HG03432 (cell line): ENCODE data around the gene FBN1.

Source experiments
- ATAC-seq: cut with Tn5 transposase; IDR thresholded peaks from one replicate; pipeline ENCODE4 v1.9.1; 2021; ENCODE audit warnings: mild to moderate bottlenecking, moderate library complexity; ENCODE audit not compliant: unreplicated experiment

FBN1 gene

DNA sequence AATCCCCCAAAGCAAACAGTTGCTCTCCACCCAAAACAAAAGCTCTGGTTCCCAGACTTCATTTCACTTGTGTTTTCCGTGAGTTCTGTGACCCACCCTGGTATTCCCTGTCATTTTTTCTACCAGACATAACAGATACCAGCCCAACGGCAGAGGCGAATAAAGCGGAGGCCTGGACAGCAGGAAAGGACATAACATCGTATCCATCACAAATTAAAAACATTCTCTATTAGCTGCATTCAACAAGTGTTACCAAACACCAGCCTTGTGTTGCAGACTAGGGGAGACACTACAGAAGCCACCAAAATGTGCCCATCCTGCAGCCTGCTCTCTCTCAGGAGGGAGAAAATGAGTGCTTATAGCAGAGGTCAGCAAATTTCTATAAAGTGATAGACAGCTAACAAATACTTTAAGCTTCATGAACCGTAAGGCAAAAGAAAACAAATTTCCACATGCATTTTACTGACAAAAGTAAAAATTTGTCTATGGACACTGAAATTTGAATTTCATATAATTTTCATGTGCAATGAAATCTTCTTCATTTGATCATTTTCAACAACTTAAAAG is 7.1 kb upstream of the FBN1 start:
- ATAC-seq, result no peak

DNA sequence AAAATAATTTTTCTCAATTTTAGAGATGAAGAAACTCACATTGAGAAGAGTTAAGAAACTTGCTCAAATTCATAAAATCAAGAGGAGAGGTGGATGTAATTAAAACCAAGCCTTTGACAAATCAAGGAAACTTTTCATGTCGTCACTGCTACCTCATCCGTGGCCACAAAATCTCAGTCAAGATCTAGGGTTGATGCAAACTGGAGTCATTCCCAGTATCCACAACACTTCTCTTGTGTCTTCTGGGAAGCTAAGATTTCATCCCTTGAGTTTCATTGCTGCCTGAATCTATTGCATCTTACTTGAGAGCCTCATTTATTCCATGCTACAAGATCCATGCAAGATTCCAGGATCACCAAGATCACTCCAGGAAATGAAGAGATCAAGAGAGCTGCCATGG is 5.4 kb upstream of the FBN1 start:
- ATAC-seq, result no peak

DNA sequence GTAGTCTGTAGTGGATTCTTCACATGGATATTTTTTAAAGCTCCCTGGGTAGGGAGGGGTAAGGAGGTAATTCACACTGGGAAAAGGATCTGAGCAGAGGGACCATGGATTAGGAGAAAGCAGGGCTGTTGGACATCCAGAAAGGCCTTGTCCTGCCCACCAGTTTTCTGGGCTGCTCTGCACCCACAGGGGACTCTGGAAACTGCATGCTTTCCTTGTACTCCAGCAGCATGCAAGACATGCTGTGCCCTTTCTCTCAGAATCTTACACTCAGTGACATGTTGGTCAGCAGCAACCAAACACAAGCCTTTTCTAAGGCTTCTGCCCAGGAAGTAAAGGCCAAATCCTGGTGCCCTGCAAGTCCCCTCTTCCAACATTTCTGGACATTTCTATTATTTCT is 2.5 kb upstream of the FBN1 start:
- no peak for ATAC-seq

DNA sequence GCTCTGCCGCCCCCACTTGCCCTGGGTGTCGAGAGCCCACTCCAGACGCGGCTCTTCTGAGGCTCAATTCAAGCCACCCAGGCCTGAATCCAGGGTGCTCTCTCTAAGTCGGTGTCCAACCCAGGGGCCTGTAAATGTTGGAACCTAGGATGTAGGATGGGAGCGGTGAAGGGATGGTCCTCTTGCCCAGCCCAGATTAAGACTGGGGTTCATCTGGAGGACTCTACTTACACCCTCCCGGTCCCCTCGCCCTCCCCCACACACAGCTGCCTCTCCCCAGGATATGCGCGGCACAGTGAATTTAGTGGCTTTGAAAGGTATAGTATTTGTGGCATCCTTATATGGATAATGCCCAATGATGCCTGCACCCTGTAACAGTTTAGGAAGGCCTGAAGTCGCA is 822 bp upstream of the FBN1 start:
- no peak for ATAC-seq

DNA sequence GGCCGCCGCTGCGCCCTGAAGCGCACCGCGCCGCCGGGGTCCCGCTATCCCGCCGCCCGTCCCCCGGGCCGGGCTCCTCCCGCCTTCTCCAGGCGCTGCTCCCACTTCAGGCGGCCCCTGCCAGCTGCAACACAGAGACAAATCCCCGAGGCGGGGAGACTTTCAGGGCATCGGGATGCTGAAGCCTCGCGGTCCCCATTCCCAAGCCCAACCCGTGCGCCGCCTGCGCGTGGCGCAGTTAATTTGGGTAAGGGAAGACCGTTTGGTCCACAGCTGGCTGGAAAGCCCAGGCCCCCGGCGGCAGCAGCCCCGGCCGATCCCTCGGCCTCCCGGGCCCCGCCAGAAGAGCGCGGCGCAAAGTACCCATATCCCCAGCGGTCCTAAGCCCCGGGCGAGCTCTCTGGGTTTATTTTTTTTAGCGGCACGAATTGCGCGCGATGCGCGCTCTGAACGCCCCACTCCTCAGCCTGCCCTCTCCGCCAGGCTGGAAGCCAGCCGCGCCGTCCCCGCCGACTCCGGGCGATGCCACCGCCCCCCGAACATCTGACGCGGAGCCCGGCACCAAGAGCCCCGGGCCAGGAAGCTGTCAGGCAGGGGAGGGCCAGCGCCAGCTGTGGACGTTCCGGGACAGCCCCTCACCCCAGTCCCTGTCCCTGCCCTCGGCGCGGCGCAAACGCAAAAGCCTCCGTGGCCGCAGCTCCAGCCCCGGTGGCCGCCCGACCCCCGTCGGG is 517 bp downstream of the FBN1 start:
- ATAC-seq, result peak; percentile 52

DNA sequence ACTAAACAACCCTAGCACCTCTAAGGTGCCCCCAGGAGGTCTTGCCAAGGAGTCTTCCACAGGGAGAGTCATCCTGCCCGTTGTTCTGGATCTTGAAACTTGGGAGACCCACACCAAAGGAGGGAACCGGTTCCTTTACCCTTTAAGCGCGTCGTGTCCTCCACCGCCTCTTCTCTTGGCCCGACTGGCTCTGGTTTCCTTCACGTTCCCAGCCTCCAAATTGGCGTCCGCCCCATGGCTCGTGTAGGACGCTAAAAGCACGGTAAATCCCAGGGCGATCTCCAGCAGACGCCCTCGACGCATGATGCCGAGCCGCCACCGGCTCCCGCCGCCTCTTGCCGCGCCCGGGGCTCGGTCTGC is 1.1 kb downstream of the FBN1 start:
- no peak for ATAC-seq

DNA sequence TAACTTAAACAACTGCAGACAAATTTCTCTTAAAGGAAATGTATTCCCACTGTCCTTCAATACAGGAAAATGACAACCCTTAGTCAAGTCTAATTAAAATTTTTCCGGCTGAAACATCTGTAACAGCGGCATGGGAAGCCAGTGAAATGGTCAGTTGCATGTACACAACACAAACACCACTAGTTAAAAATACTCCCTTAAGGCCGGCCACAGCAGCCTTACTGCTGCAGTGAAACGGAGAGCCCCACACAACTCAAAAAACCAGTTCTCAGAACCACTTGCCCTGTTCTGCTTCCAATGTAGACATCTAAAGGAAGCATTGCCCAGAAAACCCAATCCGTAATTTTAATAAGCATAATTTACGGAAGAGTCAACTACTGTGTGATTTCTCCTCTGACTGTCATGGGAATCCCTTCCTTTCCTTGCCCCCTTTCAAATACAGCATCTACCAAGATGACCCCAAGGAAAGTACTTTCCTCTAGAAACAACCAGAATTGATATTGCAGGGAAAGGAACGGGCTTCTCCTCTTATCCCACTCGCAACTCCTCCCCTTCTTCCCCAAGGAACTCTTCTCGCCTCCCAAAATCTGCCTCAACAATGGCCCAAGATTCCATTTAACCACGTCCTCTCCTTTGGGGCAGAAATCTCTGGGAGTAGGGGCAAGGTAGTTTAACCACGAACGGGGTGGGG is 1.6 kb downstream of the FBN1 start:
- ATAC-seq, result no peak

DNA sequence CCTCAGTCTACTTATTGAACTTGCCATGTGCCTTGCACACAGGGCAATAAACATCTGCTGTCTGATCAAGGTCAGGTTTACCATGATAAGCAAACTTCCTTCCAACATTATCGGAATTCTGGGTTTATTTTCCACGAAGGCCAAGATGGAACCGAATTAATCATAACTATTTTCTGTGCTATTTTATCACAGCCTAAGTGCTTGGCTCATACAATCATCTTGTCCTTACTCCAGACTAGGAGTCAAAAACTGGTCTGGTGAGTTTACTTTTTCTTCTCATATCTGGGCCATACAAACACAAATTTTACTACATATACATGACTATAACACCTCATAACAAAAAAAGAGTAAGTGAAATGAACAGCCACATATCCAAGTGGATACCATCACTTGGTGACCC is 2.3 kb downstream of the FBN1 start:
- ATAC-seq, result no peak

DNA sequence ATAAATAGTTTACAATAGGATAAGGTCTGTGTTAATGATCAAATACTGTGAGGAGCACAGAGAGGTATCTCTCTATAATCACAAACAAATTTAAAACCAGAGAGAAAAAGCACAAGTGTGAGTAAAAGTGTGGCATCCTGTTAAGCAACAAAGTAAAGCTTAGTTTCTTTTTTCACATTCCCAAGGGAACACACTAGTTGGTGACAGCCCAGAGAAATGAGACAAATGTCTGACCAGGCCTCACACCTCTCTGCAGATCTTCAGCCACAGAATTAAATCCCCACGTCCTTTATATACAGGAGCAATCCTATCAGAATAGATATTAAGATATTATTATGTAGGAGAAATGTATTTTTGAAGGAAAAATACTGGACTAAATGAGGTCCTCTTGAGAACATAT is 2.7 kb downstream of the FBN1 start:
- ATAC-seq, result no peak

DNA sequence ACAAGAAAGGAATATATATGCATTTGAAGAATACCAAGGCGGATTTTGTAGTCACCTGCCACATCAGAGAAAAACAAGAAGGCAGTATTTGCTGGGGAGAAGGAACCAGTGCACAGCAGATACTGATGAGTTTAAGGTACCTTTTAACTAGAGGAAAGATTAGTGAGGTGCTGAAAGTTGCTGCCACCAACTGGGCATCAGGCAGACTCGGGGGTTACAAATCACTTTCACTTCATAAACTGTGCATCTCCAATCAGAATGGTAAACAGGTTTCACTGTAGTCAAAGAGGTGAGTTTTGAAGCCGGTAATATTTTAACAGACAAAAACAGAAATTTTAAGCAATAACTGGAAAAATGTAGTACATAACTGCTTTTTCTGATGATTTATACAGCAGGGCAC is 4.1 kb downstream of the FBN1 start:
- ATAC-seq, result peak; percentile 27

DNA sequence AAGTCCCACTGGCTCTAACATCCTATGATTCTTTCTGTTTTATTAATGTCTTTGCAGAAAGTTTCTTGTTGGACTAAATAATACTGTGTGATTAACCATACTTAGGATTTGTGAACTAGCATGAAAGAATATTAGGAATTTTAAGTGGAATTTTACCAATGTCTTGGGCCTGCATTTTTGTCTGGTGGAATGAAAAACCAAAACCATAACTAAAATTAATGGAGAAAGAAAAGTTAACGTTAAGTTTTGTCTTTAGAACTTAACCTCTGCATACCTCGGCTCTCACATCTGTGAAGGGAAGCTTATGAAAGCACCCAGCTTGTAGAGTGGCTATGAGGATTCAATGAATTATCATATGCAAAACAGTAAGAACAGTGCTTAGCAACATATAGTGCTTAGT is 6.5 kb downstream of the FBN1 start:
- no peak for ATAC-seq

DNA sequence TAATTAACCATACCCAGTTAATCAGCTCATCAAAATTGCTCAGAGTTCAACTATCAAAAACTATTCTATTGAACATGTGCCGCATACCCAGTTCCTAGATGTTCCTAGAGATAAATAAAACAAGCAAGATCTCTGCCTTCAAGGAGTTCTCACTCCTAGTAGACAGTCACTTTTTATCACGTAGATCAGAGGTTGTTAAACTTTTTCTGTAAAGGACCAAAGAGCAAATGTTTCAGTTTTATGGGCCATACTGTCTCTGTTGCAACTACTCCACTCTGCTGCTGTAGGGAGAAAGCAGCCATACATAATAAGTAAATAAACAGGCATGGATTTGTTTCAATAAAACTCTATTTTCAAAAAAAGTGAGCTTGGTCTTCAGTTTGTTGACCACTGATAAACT is 7.9 kb downstream of the FBN1 start:
- no peak for ATAC-seq

DNA sequence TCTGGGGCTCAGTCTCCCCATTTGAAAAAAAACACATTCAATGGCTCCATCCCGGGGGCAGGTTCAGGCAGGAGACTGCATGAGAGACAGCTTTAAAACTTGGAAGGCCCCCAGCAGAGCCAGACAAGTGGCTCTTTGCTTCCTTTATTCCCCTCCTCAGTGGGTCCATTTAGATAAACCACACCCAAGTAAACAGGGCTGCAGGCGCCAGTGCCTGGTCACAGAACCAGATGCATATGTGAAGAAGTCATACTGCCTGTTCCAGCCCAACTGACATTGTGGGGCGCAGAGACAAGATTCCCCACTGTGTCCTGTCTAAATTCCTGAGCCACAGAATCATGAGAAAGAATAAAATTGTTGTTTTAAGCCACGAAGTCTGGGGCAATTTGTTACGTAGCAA is 9.0 kb downstream of the FBN1 start:
- ATAC-seq, result no peak

DNA sequence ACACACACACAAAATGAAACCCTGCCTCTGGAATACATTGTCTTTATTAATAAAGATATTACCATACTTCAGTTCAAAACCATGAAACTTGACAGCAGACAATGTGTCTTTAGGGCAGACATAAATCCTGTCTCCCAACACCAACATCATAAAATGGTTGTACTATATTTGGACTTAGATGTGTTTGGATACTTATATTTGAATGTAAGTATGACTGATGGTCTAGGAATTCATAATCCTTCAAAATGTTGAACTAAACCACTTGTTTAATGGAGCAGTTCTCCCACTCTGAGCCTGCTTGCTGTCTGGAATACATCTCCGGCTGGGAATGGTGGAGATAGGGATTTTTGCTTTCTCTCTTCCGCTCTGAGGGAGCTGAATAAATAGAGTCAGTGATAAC is 10.6 kb downstream of the FBN1 start:
- ATAC-seq, result no peak

DNA sequence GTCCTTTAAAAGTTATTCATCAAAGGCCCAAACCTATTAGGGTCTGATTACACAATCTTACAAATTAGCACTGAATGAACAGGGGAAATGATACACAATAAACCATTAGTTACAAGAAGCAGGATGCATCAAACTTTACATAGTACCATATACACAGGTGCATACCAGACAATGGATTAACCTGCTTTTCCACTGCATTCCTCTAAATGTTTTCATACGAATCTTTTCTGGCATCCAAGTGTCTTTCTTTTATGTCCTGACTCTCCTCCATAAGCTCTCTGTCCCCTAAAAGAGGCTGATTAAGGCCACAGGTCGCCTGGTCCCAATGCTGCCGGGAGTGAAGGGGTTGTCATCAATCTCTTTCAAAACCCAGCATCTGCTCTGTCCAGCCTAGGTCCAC is 11.4 kb downstream of the FBN1 start:
- no peak for ATAC-seq

DNA sequence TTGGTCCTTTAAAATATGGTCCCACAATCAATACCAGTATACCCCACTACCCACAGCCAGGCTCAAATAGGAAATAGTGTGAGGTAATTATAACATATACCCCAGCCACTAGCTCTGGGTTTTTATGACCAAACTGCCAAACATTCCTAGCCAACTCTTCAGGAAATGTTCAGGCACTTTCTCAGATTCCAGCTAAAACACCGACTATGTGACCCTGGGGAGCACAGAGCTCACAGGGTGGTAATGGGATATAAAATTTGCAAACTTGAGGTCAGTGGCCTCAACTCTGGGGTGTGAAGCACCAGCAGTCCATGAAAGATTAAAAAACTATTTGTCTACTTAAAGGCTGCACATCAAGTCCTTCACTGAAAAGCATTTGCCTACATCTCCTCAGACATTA is 12.9 kb downstream of the FBN1 start:
- ATAC-seq, result no peak

DNA sequence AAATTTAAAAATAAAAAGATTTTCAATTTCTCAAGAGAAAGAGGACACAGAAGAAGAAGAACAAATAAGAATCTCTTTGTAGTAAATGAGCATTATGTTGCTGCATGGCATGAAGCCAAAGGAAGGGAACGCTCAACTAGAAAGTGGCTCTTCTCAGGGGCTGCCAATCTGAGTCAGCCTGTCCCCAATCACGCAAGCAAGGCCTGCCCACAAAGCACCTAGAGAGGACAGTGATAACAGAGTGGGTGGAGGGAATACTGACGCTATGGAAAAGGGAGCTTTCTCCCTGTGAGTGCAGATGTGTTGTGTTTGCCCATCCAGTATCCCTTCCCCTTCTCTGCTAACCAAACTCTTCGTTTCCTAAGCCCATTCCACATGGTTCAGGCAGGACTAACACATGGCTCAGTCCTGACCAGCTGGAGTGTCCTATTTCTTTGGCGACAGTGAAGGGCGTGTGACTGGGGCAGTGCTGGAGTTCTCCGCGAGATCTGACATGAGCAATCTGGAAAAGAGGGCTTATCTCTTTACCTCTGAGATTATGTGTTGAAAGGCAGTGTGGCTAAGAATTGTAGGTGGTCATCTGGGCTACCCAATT is 14.2 kb downstream of the FBN1 start:
- ATAC-seq, result peak; percentile 49

DNA sequence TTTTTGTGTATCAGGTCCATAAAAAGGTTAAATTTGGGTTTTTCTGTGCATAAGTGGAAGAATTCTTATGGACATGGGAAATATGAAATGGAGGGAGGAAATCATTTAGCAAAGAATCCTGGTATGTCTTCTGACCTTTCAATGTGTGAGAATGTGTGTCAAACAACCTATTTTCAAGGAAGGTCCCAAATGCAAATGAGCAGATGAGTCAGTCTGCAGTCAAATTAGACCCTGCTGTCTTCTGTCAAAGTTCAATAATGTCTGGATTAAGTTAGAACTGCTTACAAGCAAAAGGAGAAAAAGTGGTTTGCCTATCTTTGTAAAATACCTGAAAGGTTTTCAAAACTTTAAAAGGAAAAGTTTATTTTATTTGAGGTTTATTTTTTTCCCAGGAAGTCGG is 15.3 kb downstream of the FBN1 start:
- ATAC-seq, result peak; percentile 54

DNA sequence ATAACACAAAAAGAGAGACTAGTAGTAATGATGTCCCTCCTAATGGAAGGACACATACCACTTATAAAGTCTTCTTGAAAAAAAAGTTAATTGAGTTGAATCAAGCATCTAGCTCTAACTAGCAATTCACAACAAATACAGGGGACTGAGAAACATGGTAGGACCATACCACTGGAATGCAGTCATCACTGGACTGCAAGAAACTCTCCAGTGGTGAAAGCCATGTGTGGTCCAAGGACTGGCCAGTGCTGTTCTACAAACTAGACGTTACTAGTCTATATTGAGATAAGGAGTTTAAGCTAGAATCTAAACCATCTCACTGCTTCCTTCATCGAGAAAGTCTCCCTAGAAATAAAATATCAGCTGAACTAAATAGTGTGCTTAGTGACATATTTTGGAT is 16.7 kb downstream of the FBN1 start:
- no peak for ATAC-seq

DNA sequence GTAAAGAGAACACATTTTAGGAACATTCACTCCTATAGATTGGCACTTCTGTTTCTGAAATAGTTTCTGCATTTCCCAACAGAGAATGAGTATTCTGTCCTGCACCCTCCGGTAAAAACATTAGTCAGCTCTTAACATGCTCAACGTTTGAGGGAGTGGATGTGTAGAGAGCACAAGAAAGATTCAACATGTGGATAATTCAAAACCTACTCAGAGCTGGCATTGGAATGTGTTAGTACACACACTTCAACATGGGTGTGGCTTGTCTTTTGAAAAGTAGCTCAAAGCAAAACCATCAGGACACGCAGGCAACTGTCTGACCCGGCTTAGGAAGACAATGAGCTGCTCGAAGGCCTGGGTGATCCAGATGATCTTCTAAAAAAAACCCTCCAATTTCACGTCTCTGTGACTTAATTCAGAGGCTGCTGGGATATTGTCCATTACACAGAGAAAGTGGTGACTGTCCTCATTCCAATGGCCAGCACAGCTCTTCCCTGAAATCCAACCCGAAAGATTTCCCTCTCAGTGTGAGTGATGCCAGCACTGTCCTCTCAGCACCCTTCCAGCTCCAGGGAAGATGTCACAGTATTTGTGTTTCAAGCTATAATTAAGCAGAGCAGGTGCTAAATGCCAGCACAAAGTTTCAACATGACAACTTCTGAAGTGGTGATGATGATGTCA is 18.1 kb downstream of the FBN1 start:
- no peak for ATAC-seq

DNA sequence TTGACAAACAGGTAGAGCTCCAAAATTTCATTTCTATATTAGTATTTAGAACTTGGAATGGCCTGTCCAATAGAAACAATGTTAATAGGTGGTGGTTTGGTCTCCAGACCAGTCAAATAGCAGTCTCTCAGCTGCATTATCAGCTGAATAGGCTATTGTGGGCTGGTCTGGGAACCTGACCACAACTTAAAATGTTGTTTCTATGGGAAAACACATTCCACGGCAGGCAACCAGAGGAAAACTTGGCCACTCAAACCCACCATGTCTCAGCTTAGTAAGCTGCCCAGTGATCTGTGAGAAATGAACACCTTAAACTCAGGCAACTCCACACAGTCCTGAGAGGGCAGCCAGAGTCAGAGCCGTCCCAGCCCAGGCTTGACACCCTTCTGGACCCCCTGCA is 20.4 kb downstream of the FBN1 start:
- no peak for ATAC-seq

DNA sequence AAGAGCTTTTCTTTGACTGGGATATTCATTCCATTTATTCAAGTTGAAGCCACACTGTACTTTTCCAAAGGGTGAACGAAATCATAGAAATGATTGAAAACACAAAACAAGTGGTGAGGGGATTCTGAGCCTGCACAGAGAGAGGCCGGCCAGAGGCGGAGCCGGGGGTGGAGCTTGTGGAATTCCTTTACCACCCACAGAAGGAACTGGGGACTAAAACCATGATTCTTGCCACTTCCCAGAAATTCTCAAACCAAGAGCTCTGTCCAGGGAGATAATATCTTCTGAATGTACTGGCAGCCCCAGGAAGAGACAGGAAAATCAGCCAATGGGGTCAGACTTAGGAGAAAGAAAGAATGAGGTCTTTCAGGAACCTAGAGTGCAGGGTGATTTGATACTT is 20.8 kb downstream of the FBN1 start:
- no peak for ATAC-seq
